ENCODE results near the gene MAPRE2. TPM values are rescaled to one million over a fixed set of nuclear protein-coding genes. Genes with fewer than 3 reads are reported as not detected.

MAPRE2 gene
- total RNA-seq, 1 experiment from 2014 or later: 9.1 TPM

- H3K4me3 ChIP-seq: no peak overlapping the region
- no peak overlapping the region for H2AFZ ChIP-seq
- intact Hi-C loops (cut with micrococcal nuclease; ENCODE audit: unreplicated experiment): no loop called here
- H3K4me2 ChIP-seq: no peak overlapping the region
- CTCF ChIA-PET: no interaction called here
- H3F3A ChIP-seq (ENCODE audit: insufficient read depth, low read depth): no peaks in the 10 kb centered on the region
- H4K20me1 ChIP-seq (ENCODE audit: insufficient read depth): no peaks in the 10 kb centered on the region
- TF ChIP-seq CTCF (conservative IDR thresholded peaks at IDR 0.05) (no peak), EZH2 (IDR thresholded peaks at IDR 0.05; ENCODE audit: low read depth) (no peak)
- no peak overlapping the region for H3K27ac ChIP-seq
- no peaks in the 10 kb centered on the region for H3K36me3 ChIP-seq (ENCODE audit: low read depth)
- no peak for DNase-seq
- POLR2A ChIA-PET (ENCODE audit: unreplicated experiment): no interaction called here
- no peaks in the 10 kb centered on the region for H3K4me1 ChIP-seq (replicated peaks; ENCODE audit: insufficient read depth)
- no peaks in the 10 kb centered on the region for H3K79me2 ChIP-seq (ENCODE audit: low read depth)
- no peaks in the 10 kb centered on the region for H3K27me3 ChIP-seq (ENCODE audit: insufficient read depth, low read depth)
- no peaks in the 10 kb centered on the region; the same call in 1 of the 2 replicates for H3K9me3 ChIP-seq (ENCODE audit: insufficient read depth, low read depth)
- no TSS peak for BruUV-seq (replicated peaks)
- no peaks in the 10 kb centered on the region for H3K9me2 ChIP-seq (ENCODE audit: insufficient read depth)
Observed at GRCh38 chr18:35172009-35172408, 130.8 kb downstream of the MAPRE2 start.

- no peaks in the 10 kb centered on the region for H3K4me1 ChIP-seq (replicated peaks; ENCODE audit: insufficient read depth)
- H3K27me3 ChIP-seq (ENCODE audit: insufficient read depth, low read depth): no peaks in the 10 kb centered on the region
- BruUV-seq (replicated peaks): no TSS peak
- H3K4me2 ChIP-seq: no peak overlapping the region
- H3F3A ChIP-seq (ENCODE audit: insufficient read depth, low read depth): no peaks in the 10 kb centered on the region
- DNase-seq: no peak
- H2AFZ ChIP-seq: no peak overlapping the region
- H4K20me1 ChIP-seq (ENCODE audit: insufficient read depth): no peaks in the 10 kb centered on the region
- H3K9me2 ChIP-seq (ENCODE audit: insufficient read depth): no peaks in the 10 kb centered on the region
- no peaks in the 10 kb centered on the region for H3K36me3 ChIP-seq (ENCODE audit: low read depth)
- TF ChIP-seq EZH2 (IDR thresholded peaks at IDR 0.05; ENCODE audit: low read depth): no peak
- TF ChIP-seq CTCF (conservative IDR thresholded peaks at IDR 0.05): no peak
- no peak overlapping the region for H3K27ac ChIP-seq
- POLR2A ChIA-PET (ENCODE audit: unreplicated experiment): no interaction called here
- no peaks in the 10 kb centered on the region for H3K79me2 ChIP-seq (ENCODE audit: low read depth)
- intact Hi-C loops (cut with micrococcal nuclease; ENCODE audit: unreplicated experiment): no loop called here
- CTCF ChIA-PET: no interaction called here
- no peaks in the 10 kb centered on the region; the same call in 1 of the 2 replicates for H3K9me3 ChIP-seq (ENCODE audit: insufficient read depth, low read depth)
- no peak overlapping the region for H3K4me3 ChIP-seq
Observed at GRCh38 chr18:35172451-35173035, 131.3 kb downstream of the MAPRE2 start.

GRCh38 chr18:35174093-35174731 lies 133.0 kb downstream of the MAPRE2 start:
- no peak overlapping the region for H3K4me2 ChIP-seq
- CTCF ChIA-PET: no interaction called here
- H3K27me3 ChIP-seq (ENCODE audit: insufficient read depth, low read depth): no peaks in the 10 kb centered on the region
- H3K9me3 ChIP-seq (ENCODE audit: insufficient read depth, low read depth): no peaks in the 10 kb centered on the region; the same call in 1 of the 2 replicates
- no peaks in the 10 kb centered on the region for H3K9me2 ChIP-seq (ENCODE audit: insufficient read depth)
- H3K4me1 ChIP-seq (replicated peaks; ENCODE audit: insufficient read depth): no peaks in the 10 kb centered on the region
- H3F3A ChIP-seq (ENCODE audit: insufficient read depth, low read depth): no peaks in the 10 kb centered on the region
- no peak overlapping the region for H2AFZ ChIP-seq
- H4K20me1 ChIP-seq (ENCODE audit: insufficient read depth): no peaks in the 10 kb centered on the region
- no peaks in the 10 kb centered on the region for H3K79me2 ChIP-seq (ENCODE audit: low read depth)
- H3K36me3 ChIP-seq (ENCODE audit: low read depth): no peaks in the 10 kb centered on the region
- no TSS peak for BruUV-seq (replicated peaks)
- no peak for TF ChIP-seq CTCF (conservative IDR thresholded peaks at IDR 0.05)
- no peak for TF ChIP-seq EZH2 (IDR thresholded peaks at IDR 0.05; ENCODE audit: low read depth)
- H3K27ac ChIP-seq: no peak overlapping the region
- intact Hi-C loops (cut with micrococcal nuclease; ENCODE audit: unreplicated experiment): no loop called here
- no peak for DNase-seq
- POLR2A ChIA-PET (ENCODE audit: unreplicated experiment): no interaction called here
- H3K4me3 ChIP-seq: no peak overlapping the region

Measured in PC-9 (cell line).